HCT116 (cell line): ENCODE results near the gene HCN1. TPM values are rescaled to one million over a fixed set of nuclear protein-coding genes. Genes with fewer than 3 reads are reported as not detected.

Experiments
- ATAC-seq: fragments of 200-7000 bp; cut with Tn5 transposase; 2 replicates; pipeline ENCODE4 v1.9.1; 2020; ENCODE audit warnings: mild to moderate bottlenecking, moderate library complexity
- BruUV-seq: library from RNA; stranded (reverse); fragments of 400-500 nt; replicated peaks from 2 replicates; lab custom pipeline; 2021; lab: Mats Ljungman, UMichigan
- CTCF ChIA-PET: fragments of 300-600 bp; sonication (Branson Sonifier 250); formaldehyde crosslinking; loops from one replicate; lab custom pipeline; 2021; ENCODE audit warnings: antibody characterized with exemption; lab: Charles Lee
- POLR2A ChIA-PET: fragments of 300-600, 350-600 bp; sonication (Branson Sonifier 250); formaldehyde crosslinking; loops from one replicate; lab custom pipeline; 2021; ENCODE audit warnings: antibody characterized with exemption; lab: Charles Lee
- RAD21 ChIA-PET, 2 experiments: fragments of 300-600 bp; sonication (Branson Sonifier 250); formaldehyde crosslinking; loops; one replicate each; lab custom pipeline; 2023; ENCODE audit warnings: low total read pairs in 2 of 2; ENCODE audit not compliant: uncharacterized antibody in 2 of 2, unreplicated experiment in 2 of 2, low non-redundant PET in 1 of 2; lab: Charles Lee
- DNase-seq: peaks from one replicate; pipeline ENCODE4 v3.0.0-alpha.2; 2010; ENCODE audit warnings: low read depth, low spot score
- H2AFZ ChIP-seq: fragments of 200-600 bp; shearing (Covaris generic), sonication (generic); 2 replicates; pipeline ENCODE4 v1.6.1; 2017; ENCODE audit warnings: low read depth, mixed run types, mixed read lengths, antibody characterized with exemption, low read length; ENCODE audit not compliant: poor library complexity, severe bottlenecking
- H3K27ac ChIP-seq: 2 replicates; pipeline ENCODE4 v1.5.1; 2012; ENCODE audit warnings: low read depth, low read length
- H3K27me3 ChIP-seq: fragments of 200-600 bp; sonication (generic); 2 replicates; pipeline ENCODE4 v1.6.1; 2016; ENCODE audit warnings: mixed run types, low read length, mixed read lengths; ENCODE audit not compliant: insufficient read depth
- H3K36me3 ChIP-seq, 2 experiments: fragments of 200-500 bp in 1 of 2; fragments of 200-600 bp in 1 of 2; sonication (Bioruptor generic) in 1 of 2; sonication (generic) in 1 of 2; 2 replicates each; pipeline versions ENCODE4 v1.5.1 to v1.6.1; 2014 to 2016; ENCODE audit warnings: low read length in 2 of 2, inconsistent platforms in 1 of 2, mixed read lengths in 1 of 2, mixed run types in 1 of 2; ENCODE audit not compliant: insufficient read depth in 2 of 2, control insufficient read depth in 1 of 2
- H3K4me1 ChIP-seq, 2 experiments: fragments of 200-600 bp in 1 of 2; sonication (generic) in 1 of 2; 2 replicates each; pipeline versions ENCODE4 v1.5.1 to v1.6.1; 2012 to 2017; ENCODE audit warnings: low read length in 2 of 2, inconsistent platforms in 1 of 2, mild to moderate bottlenecking in 1 of 2, mixed read lengths in 1 of 2, mixed run types in 1 of 2, moderate library complexity in 1 of 2; ENCODE audit not compliant: insufficient read depth in 2 of 2, control insufficient read depth in 1 of 2
- H3K4me2 ChIP-seq: fragments of 200-600 bp; sonication (generic); 2 replicates; pipeline ENCODE4 v1.6.1; 2017; ENCODE audit warnings: mixed run types, low read length, mixed read lengths
- H3K4me3 ChIP-seq, 2 experiments: fragments of 200-600 bp in 1 of 2; sonication (generic) in 1 of 2; replicated peaks in 1 of 2; 2 replicates each; pipeline ENCODE4 v1.5.1; 2011 to 2016; ENCODE audit warnings: low read length in 2 of 2, control low read depth in 1 of 2, low read depth in 1 of 2, mild to moderate bottlenecking in 1 of 2, mixed read lengths in 1 of 2, mixed run types in 1 of 2
- H3K79me2 ChIP-seq: fragments of 200-600 bp; sonication (generic); 2 replicates; pipeline ENCODE4 v1.6.1; 2017; ENCODE audit warnings: mild to moderate bottlenecking, mixed run types, low read length, moderate library complexity, mixed read lengths; ENCODE audit not compliant: insufficient read depth
- H3K9ac ChIP-seq: fragments of 200-600 bp; sonication (generic); 2 replicates; pipeline ENCODE4 v1.6.1; 2016; ENCODE audit warnings: low read length, mixed read lengths
- H3K9me2 ChIP-seq: fragments of 200-600 bp; sonication (generic), shearing (Covaris generic); 2 replicates; pipeline ENCODE4 v1.6.1; 2017; ENCODE audit warnings: mixed run types, mild to moderate bottlenecking, moderate library complexity; ENCODE audit not compliant: insufficient read depth
- H3K9me3 ChIP-seq, 2 experiments: fragments of 200-500 bp in 1 of 2; fragments of 200-600 bp in 1 of 2; sonication (Bioruptor generic) in 1 of 2; sonication (generic) in 1 of 2; 2 replicates each; pipeline ENCODE4 v1.6.1; 2014 to 2017; ENCODE audit warnings: low read length in 2 of 2, mixed read lengths in 2 of 2, inconsistent platforms in 1 of 2, low read depth in 1 of 2, mild to moderate bottlenecking in 1 of 2, mixed run types in 1 of 2, moderate library complexity in 1 of 2; ENCODE audit not compliant: control insufficient read depth in 1 of 2, insufficient read depth in 1 of 2
- H4K20me1 ChIP-seq: fragments of 200-600 bp; sonication (generic), shearing (Covaris generic); 2 replicates; pipeline ENCODE4 v1.6.1; 2017; ENCODE audit warnings: mixed run types, mild to moderate bottlenecking, moderate library complexity; ENCODE audit not compliant: insufficient read depth
- CBX3 ChIP-seq: IDR thresholded peaks from 2 replicates; pipeline ENCODE4 v1.6.1; 2012; ENCODE audit warnings: low read depth
- EGR1 ChIP-seq: IDR thresholded peaks from 2 replicates; pipeline ENCODE4 v1.6.1; 2012; ENCODE audit warnings: low read depth
- EZH2 ChIP-seq: fragments of 200-600 bp; sonication (generic); IDR thresholded peaks from 2 replicates; pipeline ENCODE4 v1.6.1; 2017; ENCODE audit warnings: antibody characterized with exemption, mixed run types
- EZH2phosphoT487 ChIP-seq: fragments of 200-600 bp; IDR thresholded peaks from 2 replicates; pipeline ENCODE4 v1.6.1; 2018; ENCODE audit warnings: antibody characterized with exemption, borderline replicate concordance
- JUND ChIP-seq: IDR thresholded peaks from 2 replicates; pipeline ENCODE4 v1.6.1; 2012
- POLR2A ChIP-seq: IDR thresholded peaks from 2 replicates; pipeline ENCODE4 v1.7.0; 2011; ENCODE audit warnings: borderline replicate concordance; ENCODE audit not compliant: insufficient read depth, insufficient read length; ENCODE audit errors: extremely low read depth
- POLR2AphosphoS5 ChIP-seq: IDR thresholded peaks from 2 replicates; pipeline ENCODE4 v1.6.1; 2011; ENCODE audit warnings: mild to moderate bottlenecking, low read depth, low read length, moderate library complexity
- RAD21 ChIP-seq: IDR thresholded peaks from 2 replicates; pipeline ENCODE4 v1.6.1; 2012; ENCODE audit warnings: low read depth, mild to moderate bottlenecking
- SIN3A ChIP-seq: IDR thresholded peaks from 2 replicates; pipeline ENCODE4 v1.6.1; 2012; ENCODE audit warnings: low read depth
- SP1 ChIP-seq: IDR thresholded peaks from 2 replicates; pipeline ENCODE4 v1.6.1; 2012; ENCODE audit warnings: low read depth
- SRF ChIP-seq: IDR thresholded peaks from 2 replicates; pipeline ENCODE4 v1.6.1; 2012; ENCODE audit warnings: low read depth
- TCF7L2 ChIP-seq: IDR thresholded peaks from 2 replicates; pipeline ENCODE4 v1.7.0; 2011; ENCODE audit warnings: borderline replicate concordance, inconsistent platforms; ENCODE audit not compliant: insufficient read depth, insufficient read length; ENCODE audit errors: extremely low read depth
- ZFX ChIP-seq: fragments of 450-650 bp; IDR thresholded peaks from 2 replicates; pipeline ENCODE4 v1.6.1; 2017
- ZNF274 ChIP-seq: fragments of 200-500 bp; sonication (Bioruptor generic); IDR thresholded peaks from 2 replicates; pipeline ENCODE4 v1.6.1; 2014; ENCODE audit warnings: mild to moderate bottlenecking, low read depth, low read length, inconsistent platforms
- intact Hi-C: fragments of 100-400 bp; cut with micrococcal nuclease; formaldehyde crosslinking; loops from 2 replicates; pipeline ENCODE4 v1.10.0; 2022
- total RNA-seq: library from RNA; stranded (reverse); gene quantifications from one replicate; pipeline ENCODE4 v1.2.1, GENCODE V29; 2021; ENCODE audit not compliant: unreplicated experiment
- TF ChIP-seq, protein P1 (sequence below): IDR thresholded peaks from 2 replicates; pipeline ENCODE4 v1.6.1; 2012
- TF ChIP-seq, protein P2 (sequence below): IDR thresholded peaks from 2 replicates; pipeline ENCODE4 v1.6.1; 2012
- TF ChIP-seq, protein P3 (sequence below): IDR thresholded peaks from 2 replicates; pipeline ENCODE4 v1.6.1; 2011; ENCODE audit warnings: mild to moderate bottlenecking, low read length, moderate library complexity; ENCODE audit not compliant: insufficient replicate concordance; ENCODE audit errors: extremely low read depth

HCN1 gene
- total RNA-seq, 1 experiment from 2014 or later, result 0.10 TPM

DNA sequence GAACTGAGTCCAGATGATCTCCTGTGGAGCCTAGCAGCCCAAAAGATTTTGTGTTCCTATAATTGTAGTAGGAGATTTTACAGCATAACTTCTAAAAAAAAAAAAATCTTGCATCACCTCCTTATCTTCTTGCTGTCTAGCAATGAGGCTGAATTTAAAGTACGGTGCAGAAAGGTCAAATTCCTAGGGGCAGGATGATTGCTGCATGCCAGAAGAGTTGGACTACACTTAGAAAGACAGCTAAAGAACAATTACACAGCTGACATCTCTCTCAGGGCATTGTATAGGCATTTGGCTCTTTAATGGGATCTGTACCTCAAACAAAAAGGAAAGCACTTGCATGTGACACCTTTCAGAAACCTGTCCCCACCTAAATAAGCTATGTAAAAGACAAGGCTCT is 443.2 kb downstream of the HCN1 start (continued):
- TF ChIP-seq EZH2phosphoT487, result no peak

DNA sequence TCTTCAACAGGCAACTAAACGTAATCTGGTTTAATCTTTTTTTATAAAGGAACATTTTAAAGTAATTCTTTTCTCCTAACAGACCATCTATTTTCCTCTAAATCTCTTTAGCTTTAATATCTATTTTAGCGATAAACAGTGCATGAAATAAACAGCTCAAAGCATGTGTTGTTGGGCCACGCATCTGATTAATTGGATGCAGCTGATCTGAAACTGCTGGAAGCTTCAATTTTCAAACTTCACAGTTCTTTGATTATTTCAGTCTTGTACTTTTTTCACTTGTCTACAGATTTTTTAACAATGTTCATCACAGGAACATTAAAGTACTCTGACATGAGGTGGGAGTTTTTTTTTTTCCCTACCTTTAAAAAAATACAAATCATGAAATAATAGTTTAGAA is 443.6 kb downstream of the HCN1 start:
- no TSS peak for BruUV-seq
- POLR2A ChIA-PET, result no interaction called here
- no peak overlapping the region for H3K27ac ChIP-seq

More for the DNA sequence above, 443.6 kb downstream of the HCN1 start:
- no peaks in the 10 kb centered on the region for H4K20me1 ChIP-seq
- H3K4me3 ChIP-seq, result no peak overlapping the region
- no peak overlapping the region for H3K4me2 ChIP-seq
- H2AFZ ChIP-seq, result no peak overlapping the region
- ATAC-seq, result no peak
- RAD21 ChIA-PET, result no interaction called here
- H3K9me2 ChIP-seq, result no peaks in the 10 kb centered on the region
- no peaks in the 10 kb centered on the region for H3K27me3 ChIP-seq
- H3K36me3 ChIP-seq, result no peaks in the 10 kb centered on the region
- no peak overlapping the region for H3K9ac ChIP-seq
- TF ChIP-seq, protein P1, sequence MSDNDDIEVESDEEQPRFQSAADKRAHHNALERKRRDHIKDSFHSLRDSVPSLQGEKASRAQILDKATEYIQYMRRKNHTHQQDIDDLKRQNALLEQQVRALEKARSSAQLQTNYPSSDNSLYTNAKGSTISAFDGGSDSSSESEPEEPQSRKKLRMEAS, result no peak
- TF ChIP-seq, protein P2, sequence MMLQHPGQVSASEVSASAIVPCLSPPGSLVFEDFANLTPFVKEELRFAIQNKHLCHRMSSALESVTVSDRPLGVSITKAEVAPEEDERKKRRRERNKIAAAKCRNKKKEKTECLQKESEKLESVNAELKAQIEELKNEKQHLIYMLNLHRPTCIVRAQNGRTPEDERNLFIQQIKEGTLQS, result no peak
- no peak for TF ChIP-seq POLR2AphosphoS5
- TF ChIP-seq ZFX, result no peak
- no peak for TF ChIP-seq EZH2
- TF ChIP-seq TCF7L2, result no peak
- TF ChIP-seq EZH2phosphoT487, result no peak
- no peak for TF ChIP-seq SP1
- no peak for TF ChIP-seq RAD21
- TF ChIP-seq SIN3A, result no peak
- TF ChIP-seq CBX3, result no peak
- no peak for TF ChIP-seq EGR1
- TF ChIP-seq JUND, result no peak
- TF ChIP-seq POLR2A, result no peak
- TF ChIP-seq, protein P3, sequence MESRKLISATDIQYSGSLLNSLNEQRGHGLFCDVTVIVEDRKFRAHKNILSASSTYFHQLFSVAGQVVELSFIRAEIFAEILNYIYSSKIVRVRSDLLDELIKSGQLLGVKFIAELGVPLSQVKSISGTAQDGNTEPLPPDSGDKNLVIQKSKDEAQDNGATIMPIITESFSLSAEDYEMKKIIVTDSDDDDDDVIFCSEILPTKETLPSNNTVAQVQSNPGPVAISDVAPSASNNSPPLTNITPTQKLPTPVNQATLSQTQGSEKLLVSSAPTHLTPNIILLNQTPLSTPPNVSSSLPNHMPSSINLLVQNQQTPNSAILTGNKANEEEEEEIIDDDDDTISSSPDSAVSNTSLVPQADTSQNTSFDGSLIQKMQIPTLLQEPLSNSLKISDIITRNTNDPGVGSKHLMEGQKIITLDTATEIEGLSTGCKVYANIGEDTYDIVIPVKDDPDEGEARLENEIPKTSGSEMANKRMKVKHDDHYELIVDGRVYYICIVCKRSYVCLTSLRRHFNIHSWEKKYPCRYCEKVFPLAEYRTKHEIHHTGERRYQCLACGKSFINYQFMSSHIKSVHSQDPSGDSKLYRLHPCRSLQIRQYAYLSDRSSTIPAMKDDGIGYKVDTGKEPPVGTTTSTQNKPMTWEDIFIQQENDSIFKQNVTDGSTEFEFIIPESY, result no peak
- no peak for TF ChIP-seq ZNF274
- no peak for TF ChIP-seq SRF
- TF ChIP-seq, all 23 proteins: peak for 0
- H3K4me1 ChIP-seq, result no peaks in the 10 kb centered on the region
- CTCF ChIA-PET, result no interaction called here
- no peak for DNase-seq
- intact Hi-C loops, result no loop called here
- H3K9me3 ChIP-seq, result no peaks in the 10 kb centered on the region
- no peaks in the 10 kb centered on the region for H3K79me2 ChIP-seq
